HFF-Myc (cell line): ENCODE measurements around the gene NEURL1.

ENCODE experiments used
- DNase-seq: peaks from one replicate; pipeline ENCODE4 v3.0.0-alpha.2; 2011; ENCODE audit warnings: low read depth; ENCODE audit errors: extremely low read depth
- H3K4me3 ChIP-seq: replicated peaks from 2 replicates; pipeline ENCODE4 v1.5.1; 2011; ENCODE audit warnings: low read depth, mild to moderate bottlenecking, control low read depth, low read length
- CTCF ChIP-seq: IDR thresholded peaks from 2 replicates; pipeline ENCODE4 v1.5.1; 2012; ENCODE audit warnings: mild to moderate bottlenecking, low read depth, low read length, control low read depth; ENCODE audit errors: missing control alignments

Gene NEURL1

GRCh38 chr10:103571656-103571975 is 78.1 kb downstream of the NEURL1 start:
- no peak for DNase-seq
- H3K4me3 ChIP-seq, result no peak overlapping the region
- no peak for TF ChIP-seq CTCF

GRCh38 chr10:103572347-103573204 is 79.1 kb downstream of the NEURL1 start:
- TF ChIP-seq CTCF, result no peak
- H3K4me3 ChIP-seq, result no peak overlapping the region
- no peak for DNase-seq

- no peak for TF ChIP-seq CTCF
- no peak for DNase-seq
- no peak overlapping the region for H3K4me3 ChIP-seq
These were observed 79.6 kb downstream of the NEURL1 start for GRCh38 chr10:103573205-103573487.

- no peak for DNase-seq
- TF ChIP-seq CTCF, result no peak
- no peak overlapping the region for H3K4me3 ChIP-seq
These were observed 80.9 kb downstream of the NEURL1 start for GRCh38 chr10:103574097-103575061.

GRCh38 chr10:103575416-103576075 is 82.0 kb downstream of the NEURL1 start:
- no peak overlapping the region for H3K4me3 ChIP-seq
- DNase-seq, result no peak
- TF ChIP-seq CTCF, result no peak

GRCh38 chr10:103576076-103576471 is 82.6 kb downstream of the NEURL1 start:
- DNase-seq, result no peak
- no peak for TF ChIP-seq CTCF
- H3K4me3 ChIP-seq, result no peak overlapping the region
